MCF 10A (cell line): ENCODE data around the gene SMOC2. TPM values are rescaled to one million over a fixed set of nuclear protein-coding genes. Genes with fewer than 3 reads are reported as not detected.

Experiments used
- BruUV-seq: library from RNA; stranded (reverse); fragments of 400-500 nt; replicated peaks from 2 replicates; lab custom pipeline; 2021; lab: Mats Ljungman, UMichigan
- CTCF ChIA-PET: fragments of 300-600 bp; sonication (Branson Sonifier 250); formaldehyde crosslinking; extraction: SDS; loops from one replicate; lab custom pipeline; 2021; ENCODE audit warnings: antibody characterized with exemption, inconsistent platforms; lab: Yijun Ruan, JAX
- POLR2A ChIA-PET: fragments of 300-600, 350-650 bp; sonication (Branson Sonifier 250); formaldehyde crosslinking; extraction: SDS; loops from one replicate; lab custom pipeline; 2020; ENCODE audit warnings: antibody characterized with exemption, inconsistent platforms; lab: Yijun Ruan, JAX
- DNase-seq: peaks from one replicate; pipeline ENCODE4 v3.0.0-alpha.2; 2018; ENCODE audit not compliant: unreplicated experiment
- H3K27ac Mint-ChIP-seq: one replicate; pipeline ENCODE4 v1.8.0; 2022; ENCODE audit warnings: mild to moderate bottlenecking, low read depth, mixed read lengths; ENCODE audit not compliant: unreplicated experiment
- H3K27me3 Mint-ChIP-seq: one replicate; pipeline ENCODE4 v1.8.0; 2022; ENCODE audit warnings: mixed read lengths; ENCODE audit not compliant: insufficient read depth, unreplicated experiment
- H3K36me3 Mint-ChIP-seq: one replicate; pipeline ENCODE4 v1.8.0; 2022; ENCODE audit warnings: mild to moderate bottlenecking, moderate library complexity, mixed read lengths; ENCODE audit not compliant: insufficient read depth, unreplicated experiment
- H3K4me1 Mint-ChIP-seq: one replicate; pipeline ENCODE4 v1.8.0; 2022; ENCODE audit warnings: mixed read lengths; ENCODE audit not compliant: insufficient read depth, unreplicated experiment
- H3K4me3 Mint-ChIP-seq: one replicate; pipeline ENCODE4 v1.8.0; 2022; ENCODE audit warnings: mild to moderate bottlenecking, moderate library complexity, mixed read lengths; ENCODE audit not compliant: unreplicated experiment
- H3K9me3 Mint-ChIP-seq: one replicate; pipeline ENCODE4 v1.8.0; 2022; ENCODE audit warnings: mixed read lengths; ENCODE audit not compliant: unreplicated experiment
- intact Hi-C: fragments of 100-400 bp; cut with micrococcal nuclease; formaldehyde crosslinking; loops from 2 replicates; pipeline ENCODE4 v1.14.1; 2022
- total RNA-seq: library from RNA; stranded (reverse); gene quantifications from 2 replicates; pipeline ENCODE4 v1.2.3, GENCODE V29; 2022
- TF ChIP-seq, protein P1 (sequence below): fragments of 200-600 bp; IDR thresholded peaks from one replicate; pipeline ENCODE4 v1.8.0; 2022; ENCODE audit warnings: antibody characterized with exemption, mild to moderate bottlenecking; ENCODE audit not compliant: unreplicated experiment

Gene SMOC2
- total RNA-seq, 1 experiment from 2014 or later, result not detected

DNA sequence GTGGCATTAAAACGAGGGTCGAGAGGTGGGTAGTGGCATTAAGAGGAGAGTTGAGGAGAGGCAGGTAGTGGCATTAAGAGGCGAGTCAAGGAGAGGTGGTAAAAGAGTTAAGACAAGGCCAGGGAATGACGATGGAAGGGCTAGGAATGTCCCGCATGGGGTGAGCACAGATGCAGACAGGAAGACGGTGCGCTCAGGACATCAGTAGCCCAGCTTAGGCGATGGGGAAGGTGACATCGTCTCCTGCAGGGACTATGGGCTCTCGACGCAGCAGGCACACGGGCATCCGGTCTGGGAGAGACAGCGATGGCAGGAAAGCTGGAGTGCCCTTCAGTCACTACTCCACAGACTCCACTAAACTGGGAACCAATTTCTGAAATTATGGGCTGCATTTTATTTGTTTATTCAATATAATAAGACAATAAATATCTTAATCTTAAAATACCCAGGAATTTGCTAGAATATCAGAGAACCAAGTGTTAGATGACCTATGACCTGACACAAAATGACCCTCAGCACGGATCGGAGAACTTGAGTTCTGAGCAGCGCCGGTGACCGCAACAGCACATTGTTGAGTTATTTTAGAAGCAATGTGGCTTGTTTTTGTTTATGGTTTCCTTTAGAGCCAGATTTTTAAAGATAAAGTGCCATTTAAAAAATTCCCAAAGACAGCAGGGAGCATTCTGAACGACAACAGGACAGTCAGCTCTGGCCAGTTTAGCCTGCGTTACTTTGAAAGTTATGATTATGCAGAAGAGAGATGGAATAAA, 177.7 kb downstream of the SMOC2 start:
- Mint-ChIP-seq H3K27me3 (no peaks in the 10 kb centered on the region), H3K4me1 (no peaks in the 10 kb centered on the region), H3K27ac (no peak overlapping the region), H3K9me3 (peaks cover 8% of the 10 kb centered on the region), H3K36me3 (no peaks in the 10 kb centered on the region), H3K4me3 (no peak overlapping the region)
- POLR2A ChIA-PET, result no interaction called here
- no peak for DNase-seq
- TF ChIP-seq, protein P1, sequence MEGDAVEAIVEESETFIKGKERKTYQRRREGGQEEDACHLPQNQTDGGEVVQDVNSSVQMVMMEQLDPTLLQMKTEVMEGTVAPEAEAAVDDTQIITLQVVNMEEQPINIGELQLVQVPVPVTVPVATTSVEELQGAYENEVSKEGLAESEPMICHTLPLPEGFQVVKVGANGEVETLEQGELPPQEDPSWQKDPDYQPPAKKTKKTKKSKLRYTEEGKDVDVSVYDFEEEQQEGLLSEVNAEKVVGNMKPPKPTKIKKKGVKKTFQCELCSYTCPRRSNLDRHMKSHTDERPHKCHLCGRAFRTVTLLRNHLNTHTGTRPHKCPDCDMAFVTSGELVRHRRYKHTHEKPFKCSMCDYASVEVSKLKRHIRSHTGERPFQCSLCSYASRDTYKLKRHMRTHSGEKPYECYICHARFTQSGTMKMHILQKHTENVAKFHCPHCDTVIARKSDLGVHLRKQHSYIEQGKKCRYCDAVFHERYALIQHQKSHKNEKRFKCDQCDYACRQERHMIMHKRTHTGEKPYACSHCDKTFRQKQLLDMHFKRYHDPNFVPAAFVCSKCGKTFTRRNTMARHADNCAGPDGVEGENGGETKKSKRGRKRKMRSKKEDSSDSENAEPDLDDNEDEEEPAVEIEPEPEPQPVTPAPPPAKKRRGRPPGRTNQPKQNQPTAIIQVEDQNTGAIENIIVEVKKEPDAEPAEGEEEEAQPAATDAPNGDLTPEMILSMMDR, result no peak
- no TSS peak for BruUV-seq
- CTCF ChIA-PET, result no interaction called here
- intact Hi-C loops, result no loop called here

DNA sequence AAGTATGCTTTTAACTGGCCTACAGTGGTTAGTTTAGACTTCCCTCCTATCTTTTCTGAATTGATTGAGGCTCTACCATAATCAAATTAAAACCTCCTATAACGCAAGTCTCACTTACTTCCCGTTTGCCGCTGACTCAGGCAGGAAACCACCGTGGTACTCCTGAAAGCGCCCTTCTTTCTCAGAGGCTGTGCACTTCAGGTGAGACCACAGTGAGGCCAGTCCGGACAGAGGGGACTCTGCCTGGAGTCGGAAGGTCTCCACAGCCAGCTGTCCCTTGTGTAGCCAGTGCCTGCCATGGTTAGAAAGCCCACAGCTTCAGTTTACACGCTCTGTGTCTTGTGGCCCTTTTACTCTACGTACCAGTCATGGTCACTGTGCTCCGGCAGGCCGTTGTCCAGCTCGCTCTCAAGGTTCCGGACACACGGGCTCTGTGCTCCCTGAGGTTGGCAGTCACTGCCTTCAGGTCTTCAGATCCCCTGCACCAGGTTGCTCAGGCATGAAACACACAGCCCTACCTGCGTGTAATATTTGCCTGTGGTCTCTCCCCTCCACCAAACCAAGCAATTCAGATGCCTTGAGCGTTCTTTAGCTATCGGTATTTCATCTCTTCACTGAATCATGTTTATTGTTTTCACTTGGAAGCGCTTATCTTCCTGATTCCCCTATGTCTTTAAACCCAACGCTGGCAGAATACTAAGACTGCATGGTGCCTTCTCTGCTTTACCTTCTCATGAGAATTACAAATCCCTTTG, 178.8 kb downstream of the SMOC2 start:
- Mint-ChIP-seq H3K9me3 (peaks cover 8% of the 10 kb centered on the region), H3K4me1 (no peaks in the 10 kb centered on the region), H3K36me3 (no peaks in the 10 kb centered on the region), H3K4me3 (no peak overlapping the region), H3K27me3 (no peaks in the 10 kb centered on the region), H3K27ac (no peak overlapping the region)
- ChIA-PET POLR2A (no interaction called here), CTCF (no interaction called here)
- TF ChIP-seq, protein P1, result no peak
- BruUV-seq, result no TSS peak
- no peak for DNase-seq
- intact Hi-C loops, result no loop called here

DNA sequence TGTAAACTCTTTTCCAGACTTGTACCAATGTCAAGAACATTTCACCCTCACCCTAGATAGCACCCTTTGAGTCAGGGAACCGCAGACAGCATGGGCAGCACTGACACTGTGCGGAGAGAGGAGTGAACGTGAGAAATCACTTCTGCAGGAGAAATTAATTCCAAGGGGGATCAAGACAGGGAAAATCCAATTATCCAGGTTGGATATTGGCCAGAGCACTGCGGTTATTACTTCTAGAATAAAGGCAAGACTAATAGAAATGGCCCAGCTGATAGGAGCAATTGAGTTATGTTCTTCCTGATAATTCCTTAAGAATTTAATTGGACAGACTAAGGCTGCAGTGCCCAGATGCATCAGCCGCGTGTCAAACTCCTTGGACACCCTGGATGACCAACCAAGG, 179.6 kb downstream of the SMOC2 start:
- Mint-ChIP-seq H3K4me3 (no peak overlapping the region), H3K27me3 (no peaks in the 10 kb centered on the region), H3K27ac (no peak overlapping the region), H3K4me1 (no peaks in the 10 kb centered on the region), H3K36me3 (no peaks in the 10 kb centered on the region), H3K9me3 (peaks cover 2% of the 10 kb centered on the region)
- ChIA-PET CTCF (no interaction called here), POLR2A (no interaction called here)
- TF ChIP-seq, protein P1, result no peak
- DNase-seq, result no peak
- no TSS peak for BruUV-seq
- intact Hi-C loops, result no loop called here

DNA sequence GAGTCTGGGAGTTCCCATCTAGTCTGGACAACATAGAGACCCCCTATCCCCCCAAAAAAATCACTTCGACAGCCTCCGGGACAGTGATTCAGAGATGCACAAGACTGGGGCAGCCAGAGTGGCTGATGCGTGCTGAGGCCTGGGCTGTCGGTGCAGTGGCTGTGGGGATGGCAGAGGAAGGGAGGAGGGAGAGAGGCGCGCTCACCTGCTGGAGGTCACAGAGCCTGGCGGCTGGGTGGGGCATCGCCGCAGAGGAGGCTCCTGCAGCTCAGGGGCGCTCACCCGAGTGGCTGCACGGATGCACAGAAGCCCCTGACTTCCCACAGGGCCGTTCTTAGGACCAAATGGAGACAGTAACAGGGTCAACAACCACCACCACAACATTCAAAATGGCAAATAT, 182.8 kb downstream of the SMOC2 start:
- Mint-ChIP-seq H3K27ac (no peak overlapping the region), H3K9me3 (no peaks in the 10 kb centered on the region), H3K4me3 (no peak overlapping the region), H3K36me3 (no peaks in the 10 kb centered on the region), H3K4me1 (no peaks in the 10 kb centered on the region), H3K27me3 (no peaks in the 10 kb centered on the region)
- TF ChIP-seq, protein P1, result no peak
- CTCF ChIA-PET, result no interaction called here
- POLR2A ChIA-PET, result no interaction called here
- DNase-seq, result no peak
- intact Hi-C loops, result no loop called here
- BruUV-seq, result no TSS peak
